MM.1S (cell line): ENCODE results near the gene IDH3A.

Source experiments
- EZH2 ChIP-seq: fragments of 300-600 bp; sonication (generic); optimal IDR thresholded peaks from 2 replicates; pipeline ENCODE3; 2017; ENCODE audit warnings: low read depth, mild to moderate bottlenecking, antibody characterized with exemption, low read length, mixed read lengths
- EZH2phosphoT487 ChIP-seq: fragments of 300-600 bp; sonication (generic); IDR thresholded peaks from 2 replicates; pipeline ENCODE4 v1.6.1; 2018; ENCODE audit warnings: antibody characterized with exemption, low read length
- TF ChIP-seq, protein P1 (sequence below): fragments of 300-600 bp; sonication (generic); IDR thresholded peaks from 2 replicates; pipeline ENCODE4 v1.5.1; 2016; ENCODE audit warnings: antibody characterized with exemption, low read length, mixed read lengths

DNA sequence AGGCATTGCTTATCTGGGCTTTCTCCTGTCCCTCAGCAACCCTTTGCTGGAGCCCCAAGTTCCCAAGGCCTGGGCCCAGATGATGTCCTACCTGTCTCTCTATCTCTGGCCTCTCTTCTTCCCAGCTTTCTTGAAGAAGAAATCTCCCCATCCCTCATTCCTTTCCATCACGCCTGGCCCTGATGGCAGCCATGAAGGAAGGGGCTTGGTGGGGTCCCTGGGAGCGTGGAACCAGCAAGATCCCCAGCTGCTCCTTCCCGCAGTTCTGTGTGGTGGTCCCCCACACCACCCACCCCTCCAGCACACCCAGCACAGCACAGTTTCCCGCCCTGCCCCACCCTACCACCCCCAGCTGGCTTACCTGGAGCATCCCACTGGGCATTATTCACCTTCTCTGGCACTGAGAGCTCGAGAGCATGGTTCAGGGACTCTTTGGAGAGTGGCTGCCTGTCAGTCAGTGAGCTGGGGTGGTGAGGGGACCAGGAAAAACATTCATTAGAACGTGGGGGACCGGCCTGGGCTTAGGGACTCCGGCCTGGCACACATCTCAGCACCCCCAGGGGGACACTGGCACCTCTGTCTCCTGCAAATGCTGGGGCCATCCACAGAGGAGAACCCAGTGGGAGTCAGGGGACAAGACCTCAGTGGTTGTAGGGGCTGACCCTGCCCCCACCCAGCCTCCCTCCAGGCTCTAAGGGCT, 58.6 kb downstream of the IDH3A start:
- TF ChIP-seq, protein P1, sequence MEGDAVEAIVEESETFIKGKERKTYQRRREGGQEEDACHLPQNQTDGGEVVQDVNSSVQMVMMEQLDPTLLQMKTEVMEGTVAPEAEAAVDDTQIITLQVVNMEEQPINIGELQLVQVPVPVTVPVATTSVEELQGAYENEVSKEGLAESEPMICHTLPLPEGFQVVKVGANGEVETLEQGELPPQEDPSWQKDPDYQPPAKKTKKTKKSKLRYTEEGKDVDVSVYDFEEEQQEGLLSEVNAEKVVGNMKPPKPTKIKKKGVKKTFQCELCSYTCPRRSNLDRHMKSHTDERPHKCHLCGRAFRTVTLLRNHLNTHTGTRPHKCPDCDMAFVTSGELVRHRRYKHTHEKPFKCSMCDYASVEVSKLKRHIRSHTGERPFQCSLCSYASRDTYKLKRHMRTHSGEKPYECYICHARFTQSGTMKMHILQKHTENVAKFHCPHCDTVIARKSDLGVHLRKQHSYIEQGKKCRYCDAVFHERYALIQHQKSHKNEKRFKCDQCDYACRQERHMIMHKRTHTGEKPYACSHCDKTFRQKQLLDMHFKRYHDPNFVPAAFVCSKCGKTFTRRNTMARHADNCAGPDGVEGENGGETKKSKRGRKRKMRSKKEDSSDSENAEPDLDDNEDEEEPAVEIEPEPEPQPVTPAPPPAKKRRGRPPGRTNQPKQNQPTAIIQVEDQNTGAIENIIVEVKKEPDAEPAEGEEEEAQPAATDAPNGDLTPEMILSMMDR, result no peak
- TF ChIP-seq EZH2 (no peak), EZH2phosphoT487 (no peak)
